Transverse colon (tissue), 4 donors: Measurements from ENCODE around the gene ZNF12.

Source experiments
- POLR2AphosphoS5 ChIP-seq, 3 donors: sonication (generic); formaldehyde crosslinking; IDR thresholded peaks; one replicate each; pipeline ENCODE4 v1.6.1; 2016; ENCODE audit warnings: antibody characterized with exemption in 3 of 3
- TF ChIP-seq, protein P1 (sequence below), 5 experiments: fragments of 200-600 bp in 3 of 5; fragments of 450-650 bp in 2 of 5; sonication (generic) in 3 of 5; IDR thresholded peaks; 1 replicate in 2 of 5; 2 replicates in 3 of 5; pipeline ENCODE4 v1.5.1; 2016 to 2017; ENCODE audit warnings: antibody characterized with exemption in 5 of 5, inconsistent platforms in 3 of 5, mild to moderate bottlenecking in 2 of 5, moderate library complexity in 1 of 5

- no peak for TF ChIP-seq POLR2AphosphoS5 (IDR thresholded peaks at IDR 0.05)
- TF ChIP-seq, protein P1, sequence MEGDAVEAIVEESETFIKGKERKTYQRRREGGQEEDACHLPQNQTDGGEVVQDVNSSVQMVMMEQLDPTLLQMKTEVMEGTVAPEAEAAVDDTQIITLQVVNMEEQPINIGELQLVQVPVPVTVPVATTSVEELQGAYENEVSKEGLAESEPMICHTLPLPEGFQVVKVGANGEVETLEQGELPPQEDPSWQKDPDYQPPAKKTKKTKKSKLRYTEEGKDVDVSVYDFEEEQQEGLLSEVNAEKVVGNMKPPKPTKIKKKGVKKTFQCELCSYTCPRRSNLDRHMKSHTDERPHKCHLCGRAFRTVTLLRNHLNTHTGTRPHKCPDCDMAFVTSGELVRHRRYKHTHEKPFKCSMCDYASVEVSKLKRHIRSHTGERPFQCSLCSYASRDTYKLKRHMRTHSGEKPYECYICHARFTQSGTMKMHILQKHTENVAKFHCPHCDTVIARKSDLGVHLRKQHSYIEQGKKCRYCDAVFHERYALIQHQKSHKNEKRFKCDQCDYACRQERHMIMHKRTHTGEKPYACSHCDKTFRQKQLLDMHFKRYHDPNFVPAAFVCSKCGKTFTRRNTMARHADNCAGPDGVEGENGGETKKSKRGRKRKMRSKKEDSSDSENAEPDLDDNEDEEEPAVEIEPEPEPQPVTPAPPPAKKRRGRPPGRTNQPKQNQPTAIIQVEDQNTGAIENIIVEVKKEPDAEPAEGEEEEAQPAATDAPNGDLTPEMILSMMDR (IDR thresholded peaks at IDR 0.05) = no peak
Observed at GRCh38 chr7:6650086-6650485, 56.7 kb downstream of the ZNF12 start.
